Amniotic stem cell (primary cell): ENCODE results near the gene PLS3.

Experiments used
- DNase-seq: peaks from one replicate; lab custom pipeline; 2025; lab: John Stamatoyannopoulos, UW

The PLS3 gene

DNA sequence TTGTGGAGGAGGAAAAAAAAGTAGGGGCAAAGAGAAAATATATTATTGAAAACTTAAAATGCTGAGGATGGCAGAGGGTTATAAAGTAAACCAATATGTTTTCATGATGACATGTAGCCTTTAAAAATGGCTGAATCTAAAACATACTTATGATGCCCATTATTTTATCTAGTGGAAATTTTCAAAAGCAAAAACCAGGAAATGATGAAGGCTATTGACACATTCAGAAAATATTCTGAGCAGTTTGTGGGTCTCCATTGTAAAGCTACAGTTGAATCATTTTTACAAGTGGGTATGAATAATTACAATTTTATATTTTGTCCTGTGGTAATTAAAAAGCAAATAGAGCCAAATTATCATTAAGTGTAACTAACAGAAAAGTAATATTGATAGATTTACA is 10.7 kb downstream of the PLS3 start:
- no peak for DNase-seq

DNA sequence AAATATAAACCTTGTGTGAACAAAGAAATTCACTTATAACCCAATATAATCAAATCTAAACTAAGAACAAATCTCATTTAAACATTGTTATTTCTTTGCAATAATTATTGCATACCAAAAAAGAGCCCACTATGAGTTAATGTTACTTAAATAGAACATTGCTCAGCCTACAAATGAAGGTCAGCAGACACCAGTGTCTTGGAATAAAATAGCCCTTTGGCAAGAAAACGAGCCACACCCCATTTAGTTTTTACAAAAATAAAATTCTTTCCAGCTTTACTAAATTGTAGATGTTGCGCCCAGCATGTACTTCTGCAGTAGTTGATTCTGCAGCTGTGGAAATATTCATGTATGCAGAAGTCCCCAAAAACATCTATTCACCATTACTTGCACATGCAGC is 12.2 kb downstream of the PLS3 start:
- no peak for DNase-seq

DNA sequence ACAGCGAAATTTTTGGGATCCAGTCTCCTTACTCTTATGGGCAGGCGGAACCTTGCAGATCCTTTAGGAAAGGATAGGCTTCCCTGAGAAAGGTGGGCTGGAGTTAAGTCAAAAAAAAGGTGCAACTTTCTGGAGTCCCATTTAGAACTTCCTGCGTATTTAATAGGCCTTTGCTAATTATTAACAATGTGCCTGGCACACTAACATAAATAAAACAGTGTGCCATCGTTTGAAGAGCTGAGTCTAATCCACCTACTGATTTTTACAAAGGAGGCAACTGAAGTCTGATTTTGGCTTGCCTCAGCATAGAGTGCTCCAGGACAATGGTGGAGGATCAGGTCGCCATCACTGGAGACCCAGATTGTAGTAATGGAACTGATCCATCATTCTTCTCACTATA is 15.7 kb downstream of the PLS3 start:
- DNase-seq = no peak

DNA sequence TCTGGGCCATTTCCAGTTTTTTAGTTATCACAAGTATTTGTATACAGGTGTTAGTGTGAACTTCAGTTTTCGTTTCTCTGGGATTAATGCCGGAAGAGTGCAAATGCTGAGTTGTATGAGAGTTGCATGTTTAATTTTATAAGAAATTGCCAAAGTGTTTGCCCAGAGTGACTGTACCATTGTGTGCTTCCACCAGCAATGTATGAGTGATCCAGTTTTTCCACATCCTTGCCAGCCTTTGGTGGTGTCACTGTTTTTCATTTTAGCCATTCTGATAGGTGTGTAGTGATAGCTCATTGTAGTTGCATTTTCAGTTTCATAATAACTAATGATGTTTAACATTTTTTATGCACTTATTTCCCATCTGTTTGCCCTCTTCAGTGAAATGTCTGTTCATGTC is 18.4 kb downstream of the PLS3 start:
- DNase-seq = no peak

DNA sequence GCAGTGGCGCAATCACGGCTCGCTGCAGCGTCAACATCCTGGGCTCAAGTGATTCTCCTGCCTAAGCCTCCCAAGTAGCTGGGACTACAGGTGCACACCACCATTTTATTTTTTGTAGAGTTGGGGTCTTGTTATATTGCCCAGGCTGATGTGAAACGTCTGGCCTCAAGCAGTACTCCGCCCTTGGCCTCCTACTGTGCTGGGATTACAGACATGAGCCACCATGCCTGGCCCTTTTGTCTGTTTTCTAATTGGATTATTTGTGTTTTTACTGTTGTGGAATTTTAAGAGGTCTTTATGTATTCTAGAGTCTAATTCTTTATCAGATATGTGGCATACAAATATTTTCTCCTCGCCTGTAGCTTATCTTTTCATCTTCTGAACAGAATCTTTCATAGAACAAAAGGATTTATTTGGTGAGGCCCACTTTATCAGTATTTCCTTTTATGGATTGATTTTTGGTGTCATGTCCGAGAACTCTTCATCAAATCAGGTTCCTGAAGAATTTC is 18.9 kb downstream of the PLS3 start:
- DNase-seq = no peak

DNA sequence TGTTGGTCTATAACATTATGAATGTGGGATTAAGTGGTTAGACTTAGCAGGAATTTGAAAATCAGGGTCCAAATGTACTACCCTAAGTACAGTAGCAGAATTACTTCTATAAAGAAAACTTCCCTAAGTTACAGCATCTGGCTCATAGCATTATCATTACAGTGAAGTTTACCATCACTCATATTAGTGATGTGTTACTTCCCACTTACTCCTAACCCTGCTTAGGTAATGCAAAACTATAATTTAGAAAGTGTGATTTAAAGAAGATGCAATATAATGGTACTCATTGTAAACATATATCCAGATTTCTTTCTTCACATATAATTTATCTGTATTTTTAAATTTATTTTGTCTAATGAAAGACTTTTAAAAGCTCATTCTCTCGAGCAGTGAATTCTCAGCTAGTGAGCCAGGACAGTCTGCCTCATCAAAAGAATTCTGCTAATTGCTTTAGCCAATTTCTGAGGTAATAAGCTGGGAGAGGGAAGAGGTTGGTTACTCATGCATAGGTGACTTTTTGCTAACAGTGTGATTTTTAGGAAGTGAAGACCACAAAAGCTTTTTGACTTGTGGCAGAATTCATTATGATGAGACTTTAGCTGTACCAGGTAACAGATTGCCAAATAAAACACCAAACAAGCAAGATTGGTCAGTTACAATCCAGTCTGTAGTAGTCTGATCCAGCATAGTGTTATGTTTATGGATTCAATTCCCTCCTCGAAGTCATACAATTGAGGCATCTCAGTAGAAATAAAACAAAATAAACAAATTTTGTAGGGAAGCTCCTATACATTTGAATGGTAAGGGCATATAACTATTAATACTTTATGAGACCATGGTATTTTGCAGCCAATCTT is 21.0 kb downstream of the PLS3 start:
- DNase-seq = no peak

DNA sequence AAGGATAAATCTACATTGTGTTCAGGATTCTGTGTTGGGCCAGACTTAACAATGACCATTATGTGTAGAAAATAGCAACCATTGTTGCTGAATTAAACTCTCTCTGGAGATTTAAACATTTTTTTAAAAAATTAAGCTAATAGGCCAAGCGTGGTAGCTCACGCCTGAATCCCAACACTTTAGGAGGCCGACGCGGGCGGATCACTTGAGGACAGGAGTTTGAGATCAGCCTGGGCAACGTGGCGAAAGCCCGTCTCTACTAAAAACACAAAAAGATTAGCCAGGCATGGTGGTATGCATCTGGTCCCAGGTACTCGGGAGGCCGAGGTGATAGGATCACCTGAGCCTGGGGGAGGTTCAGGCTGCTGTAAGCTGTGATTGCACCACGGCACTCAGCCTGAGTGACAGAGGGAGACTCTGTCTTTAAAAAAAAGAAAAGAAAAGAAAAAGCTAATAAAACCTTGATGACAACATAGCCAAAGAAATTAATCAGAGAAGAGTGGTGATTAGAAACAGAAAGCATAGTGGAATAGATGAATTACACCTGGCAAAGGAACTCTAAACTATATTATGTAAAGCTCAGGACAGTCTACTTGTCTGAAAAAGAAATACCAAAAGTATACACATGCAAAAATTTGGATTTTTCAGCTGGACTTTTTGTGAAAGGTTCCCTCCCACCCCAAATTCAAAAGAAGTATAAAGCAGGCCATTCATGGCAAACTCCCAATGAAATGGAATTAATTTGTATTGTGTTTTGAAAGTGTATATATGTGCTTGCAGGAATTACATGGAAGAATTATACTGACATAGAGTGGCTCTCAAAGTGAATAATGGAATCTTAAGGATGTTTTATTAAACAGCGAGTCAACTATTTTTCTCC is 21.9 kb downstream of the PLS3 start:
- no peak for DNase-seq

DNA sequence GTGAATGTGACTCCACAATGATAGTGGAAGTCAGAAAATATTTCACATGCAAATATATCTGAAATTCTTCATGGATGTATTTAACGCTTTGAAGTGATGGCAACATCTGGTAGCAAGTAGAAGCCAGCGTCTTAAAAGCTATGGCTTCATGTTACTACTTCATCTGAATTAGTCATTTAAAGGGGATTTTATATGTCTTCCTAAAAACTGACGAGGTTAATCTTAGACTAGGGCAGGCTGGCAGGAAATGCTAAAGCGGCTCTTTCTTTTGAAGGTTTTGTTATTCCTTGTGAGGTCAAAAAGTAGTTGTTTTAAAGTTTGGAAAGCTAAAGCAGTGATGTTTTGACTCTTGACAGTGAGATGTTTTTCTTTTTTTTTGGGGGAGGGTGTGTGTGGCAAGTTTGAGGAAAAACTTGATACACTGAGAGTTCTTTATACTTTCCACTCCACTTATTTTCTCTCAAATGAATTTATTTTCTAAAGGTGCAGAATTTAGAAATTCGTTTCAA is 22.6 kb downstream of the PLS3 start:
- no peak for DNase-seq

DNA sequence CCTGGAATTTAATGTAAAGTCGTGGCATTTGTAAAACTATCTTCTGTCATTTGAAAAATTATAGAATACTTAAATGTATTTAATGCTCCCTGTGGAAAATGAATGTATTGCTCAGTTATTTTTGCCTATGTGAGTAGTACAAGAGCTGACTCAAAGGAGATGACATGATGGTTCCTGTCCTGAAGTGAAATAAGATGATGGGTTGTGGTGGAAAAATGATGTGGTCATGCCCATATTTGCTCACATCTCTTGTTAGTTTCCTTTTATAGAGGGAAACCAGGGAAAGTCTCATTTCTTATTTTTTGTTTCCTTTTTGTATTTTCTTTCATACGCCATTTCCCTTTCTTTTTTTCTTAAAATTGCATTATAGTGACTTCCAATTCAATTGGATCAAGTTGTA is 23.7 kb downstream of the PLS3 start:
- DNase-seq = peak; percentile 3

DNA sequence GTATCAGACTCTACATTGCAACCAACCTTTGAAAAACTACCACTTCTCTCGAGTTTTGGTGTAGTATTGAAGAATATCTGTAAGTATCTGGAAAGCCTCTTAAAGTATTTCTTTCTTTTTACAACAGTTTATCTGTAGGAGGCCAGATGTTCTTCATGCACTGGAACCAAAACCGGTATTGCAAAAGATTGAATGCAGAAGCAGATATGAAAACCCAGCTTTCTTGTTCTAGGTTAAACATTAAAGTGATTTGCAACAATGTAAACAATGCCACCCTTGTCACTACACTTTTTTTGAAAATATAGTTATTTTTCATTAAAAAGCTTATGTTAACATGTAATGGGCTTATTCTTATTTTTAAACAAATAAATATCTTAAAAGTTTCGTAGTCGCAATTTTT is 27.2 kb downstream of the PLS3 start:
- DNase-seq = no peak

DNA sequence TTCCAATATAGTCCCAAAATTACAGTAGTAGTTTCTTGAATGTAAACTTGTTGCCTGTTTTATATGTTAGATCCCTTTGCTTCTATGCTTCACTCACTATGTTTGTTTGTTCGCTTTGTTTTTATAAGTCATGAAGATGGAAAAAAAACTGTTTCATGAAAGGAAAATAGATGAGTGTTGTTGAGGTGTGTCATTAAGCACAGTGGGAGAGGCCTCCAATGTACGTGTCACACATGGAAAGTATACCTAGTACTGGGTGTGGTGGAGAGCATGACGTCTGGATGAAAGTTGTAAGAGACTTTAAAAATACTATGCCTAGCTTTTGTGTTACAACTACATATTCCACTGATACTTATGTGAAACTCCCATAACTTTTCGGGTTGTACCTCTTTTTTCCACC is 28.4 kb downstream of the PLS3 start:
- DNase-seq = no peak

DNA sequence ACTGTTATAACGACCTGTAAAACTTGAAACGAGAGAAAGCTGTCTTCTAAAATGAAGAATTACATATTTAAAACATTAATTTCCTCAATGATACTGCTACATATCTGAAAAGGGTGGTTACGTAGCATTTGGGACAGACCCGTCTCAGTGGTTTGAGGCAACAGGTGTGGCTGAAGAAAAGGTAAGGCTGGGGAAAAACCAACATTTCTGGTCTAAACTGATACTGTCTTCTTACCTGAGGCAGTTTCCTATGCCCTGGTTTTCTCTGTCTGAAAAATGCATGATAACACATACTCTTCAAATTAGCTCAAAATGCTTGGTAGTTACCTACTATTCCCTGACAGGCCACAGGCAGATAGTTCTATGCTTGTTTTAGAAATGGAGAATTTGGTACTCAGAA is 30.4 kb downstream of the PLS3 start:
- no peak for DNase-seq

DNA sequence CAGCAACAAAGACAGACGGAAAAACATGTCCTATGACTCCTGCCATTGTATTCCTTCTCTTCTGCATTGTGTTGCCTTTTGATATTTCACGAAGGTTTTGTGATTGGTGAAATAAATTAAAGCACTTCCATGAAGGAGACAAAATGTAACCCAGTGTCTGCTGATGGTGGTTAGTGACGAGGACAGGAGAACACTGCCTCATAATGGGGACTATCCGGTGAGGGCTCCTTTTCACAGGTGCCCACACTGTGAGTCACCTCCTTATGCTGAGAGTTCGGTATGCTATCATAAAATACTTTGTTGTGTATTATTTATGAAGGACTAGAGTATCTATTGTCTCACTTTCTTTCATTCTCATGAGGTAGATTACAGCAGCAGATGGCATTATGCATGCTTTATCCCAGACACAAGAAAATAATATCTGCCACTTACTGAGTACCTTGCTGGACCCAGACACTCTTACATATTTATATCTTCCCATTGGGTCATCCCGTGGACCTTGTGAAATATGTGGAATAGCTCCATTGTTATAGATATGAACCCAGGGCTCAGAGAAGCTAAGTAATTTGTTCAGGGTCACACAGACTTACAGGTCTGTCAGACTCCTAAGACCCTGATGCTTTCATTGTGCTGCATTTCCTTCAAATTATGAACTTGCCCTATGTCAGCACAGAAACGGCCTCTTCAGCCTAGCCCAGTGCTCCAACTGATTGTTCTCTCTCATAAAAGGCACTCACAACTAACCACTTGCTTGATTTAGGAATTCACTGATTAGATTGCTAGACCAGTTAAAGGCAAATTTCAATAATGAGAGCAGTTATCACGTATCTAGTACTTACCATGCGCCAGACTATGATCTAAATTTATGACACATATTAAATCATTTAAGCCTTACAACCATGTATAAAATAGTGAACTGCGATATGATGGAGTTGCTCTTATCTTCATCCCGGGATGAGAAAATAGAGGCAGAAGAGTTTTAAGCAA is 31.2 kb downstream of the PLS3 start:
- DNase-seq = no peak

DNA sequence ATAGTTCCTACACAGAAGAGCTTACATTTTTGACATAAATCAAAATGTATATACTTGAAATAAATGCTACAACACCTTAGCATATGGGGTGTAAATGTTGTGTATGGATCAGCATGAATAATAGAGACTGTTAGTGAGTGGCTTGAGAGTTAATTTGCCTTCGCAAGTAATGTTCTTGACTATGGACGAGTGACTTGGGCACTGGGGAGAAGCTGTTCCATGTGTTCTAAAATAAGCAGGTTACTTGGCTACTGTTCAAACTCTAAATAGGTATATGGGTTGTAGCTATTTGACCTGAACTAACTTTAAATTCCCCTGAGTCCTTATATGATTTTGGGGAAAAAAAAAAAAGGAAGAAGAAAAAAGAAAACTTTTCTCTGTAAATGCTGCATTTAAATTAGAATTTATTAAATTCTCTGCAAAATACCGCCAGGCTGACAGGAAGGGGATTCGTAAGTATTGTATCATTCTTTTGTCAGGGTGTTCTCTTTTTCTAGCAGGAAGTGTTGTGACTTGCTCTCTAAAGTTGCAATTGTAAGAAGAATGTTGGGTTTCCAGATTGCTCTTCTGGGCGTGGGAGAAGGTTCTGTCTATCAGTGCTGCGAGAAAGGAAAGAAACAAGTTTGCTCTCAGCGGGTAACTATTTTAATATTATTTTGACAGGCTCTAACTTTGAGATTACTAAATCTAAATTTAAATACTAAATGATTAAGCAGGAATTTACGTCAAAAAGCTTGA is 32.2 kb downstream of the PLS3 start:
- DNase-seq = no peak

DNA sequence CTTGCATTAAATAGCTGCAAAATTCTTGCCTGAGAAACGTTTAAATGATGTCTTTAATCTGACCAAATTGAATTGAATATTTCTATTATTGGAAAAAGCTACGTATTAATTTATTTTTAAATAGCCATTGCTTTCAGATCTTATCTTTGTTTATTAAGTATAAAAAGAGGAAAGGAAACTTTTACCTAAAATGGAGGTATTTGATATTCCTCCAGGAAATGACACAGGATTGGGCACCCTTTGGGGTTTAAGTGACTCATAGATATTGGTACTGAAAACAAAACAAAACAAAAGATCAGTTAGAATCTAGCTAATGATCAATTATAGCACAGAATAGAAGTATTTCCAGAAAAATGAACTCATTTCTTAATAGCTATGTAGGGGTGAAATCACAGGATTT is 34.1 kb downstream of the PLS3 start:
- no peak for DNase-seq

DNA sequence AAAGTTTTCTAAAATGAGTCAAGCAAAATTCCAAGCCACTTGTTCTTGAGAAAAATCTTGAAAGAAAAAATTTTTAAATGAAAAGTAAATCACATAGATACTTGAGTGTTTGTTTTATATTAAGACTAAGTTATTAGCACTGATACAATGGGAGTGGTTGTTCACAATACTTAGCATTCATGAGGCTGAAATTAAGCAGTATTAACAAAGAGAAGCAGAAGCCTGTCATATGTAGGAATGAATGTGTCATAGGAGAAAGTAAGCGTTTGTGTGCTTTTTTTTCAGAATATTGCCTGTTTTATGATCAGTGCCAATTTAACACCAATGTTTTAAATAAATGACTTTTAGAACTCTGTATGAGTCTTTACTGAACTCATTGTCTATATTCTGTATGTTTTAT is 37.6 kb downstream of the PLS3 start:
- no peak for DNase-seq

DNA sequence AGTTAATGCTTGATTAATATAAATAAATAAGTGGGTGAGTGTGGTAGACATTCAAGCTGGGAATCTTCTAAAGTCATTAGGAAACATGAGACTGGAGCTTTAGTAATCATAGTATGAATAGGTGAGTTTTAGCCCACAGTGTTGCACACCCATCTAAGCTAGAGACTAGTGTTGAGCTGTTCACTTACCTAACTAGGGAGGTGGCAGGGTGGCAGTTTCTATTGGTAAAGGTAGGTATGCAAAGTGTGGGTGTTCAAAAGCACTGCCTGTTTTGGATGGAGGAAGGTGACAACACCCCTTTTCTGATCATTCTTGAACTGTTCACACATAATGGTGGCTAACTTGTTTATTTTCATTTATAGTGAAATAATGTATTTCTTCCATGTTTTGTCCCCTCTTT is 41.3 kb downstream of the PLS3 start:
- DNase-seq = no peak

DNA sequence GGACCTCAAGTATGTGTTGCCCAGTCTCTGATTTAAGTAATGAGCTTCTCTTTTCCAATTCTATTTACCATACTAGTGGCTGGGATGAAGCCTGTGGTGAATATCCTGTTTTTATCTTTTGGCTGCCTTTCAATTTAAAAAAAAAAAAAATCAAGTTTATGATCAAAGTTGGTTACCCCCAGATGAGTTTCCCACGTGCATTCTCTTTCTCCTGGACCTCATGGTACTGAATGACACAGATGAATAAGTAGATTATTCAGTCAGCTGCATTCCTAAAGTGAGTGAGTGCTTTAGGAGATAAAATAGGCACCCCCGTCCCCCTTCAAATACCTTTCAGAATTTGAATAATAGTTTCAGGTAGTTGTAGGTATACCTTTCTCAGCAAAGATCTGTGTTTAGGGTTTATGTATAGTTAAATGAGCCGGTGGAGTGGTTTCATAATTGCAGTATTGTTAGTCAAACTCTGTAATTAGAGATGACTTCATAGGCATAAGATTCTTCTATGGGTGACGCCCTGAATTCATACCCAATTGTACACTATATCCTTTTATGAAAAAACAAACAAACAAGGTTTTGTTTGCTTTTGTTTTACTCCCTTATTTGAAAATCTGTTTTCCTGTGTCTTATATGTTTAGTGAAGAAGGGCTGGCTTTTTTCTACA is 41.9 kb downstream of the PLS3 start:
- DNase-seq = no peak

DNA sequence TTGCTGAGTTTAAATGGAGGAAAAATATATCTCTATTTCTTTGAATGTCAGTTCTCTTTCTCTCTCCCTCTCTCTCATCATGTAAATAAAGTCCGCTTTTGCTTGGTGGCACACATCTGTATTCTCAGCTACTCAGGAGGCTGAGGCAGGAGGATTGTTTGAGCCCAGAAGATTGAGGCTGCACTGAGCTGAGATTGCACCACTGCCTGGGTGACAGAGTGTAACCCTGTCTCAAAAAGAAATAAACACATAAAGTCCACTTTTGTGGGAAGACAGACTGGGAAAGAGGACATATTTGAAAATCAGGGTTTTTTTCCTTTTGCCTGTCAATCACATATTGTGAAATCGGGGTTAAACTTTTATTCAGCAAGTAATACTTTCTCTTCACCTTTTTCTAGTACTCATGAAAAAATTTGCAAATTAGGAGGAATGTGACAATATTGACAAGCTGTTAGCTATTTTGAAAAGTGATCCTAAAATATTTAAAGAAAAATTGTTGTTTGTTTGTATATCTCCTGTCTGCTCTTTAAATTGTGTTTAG is 42.6 kb downstream of the PLS3 start:
- DNase-seq = no peak

DNA sequence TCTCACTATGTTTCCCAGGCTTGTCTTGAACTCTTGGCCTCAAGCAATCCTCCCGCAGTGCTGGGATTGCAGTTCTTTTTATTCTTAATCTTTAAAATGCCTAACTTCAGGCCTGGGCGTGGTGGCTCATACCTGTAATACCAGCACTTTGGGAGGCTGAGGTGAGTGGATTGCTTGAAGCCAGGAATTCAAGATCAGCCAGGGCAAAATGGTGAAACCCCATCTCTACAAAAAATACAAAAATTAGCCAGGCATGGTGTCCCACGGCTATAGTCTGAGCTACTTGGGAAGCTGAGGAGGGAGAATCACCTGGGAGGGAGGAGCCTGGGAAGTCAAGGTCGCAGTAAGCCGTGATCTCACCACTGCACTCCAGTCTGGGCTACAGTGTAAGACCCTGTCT is 45.9 kb downstream of the PLS3 start:
- DNase-seq = no peak
